GM21423 (cell line): ENCODE data around the gene ABHD18.
"Not testable (repeated sequence)": the region's sequence is repeated elsewhere in the genome, so short reads cannot be mapped to it uniquely, and the experiment has no call there.

ENCODE experiments used
- ATAC-seq: cut with Tn5 transposase; IDR thresholded peaks from one replicate; pipeline ENCODE4 v1.9.1; 2021; ENCODE audit warnings: mild to moderate bottlenecking, moderate library complexity; ENCODE audit not compliant: unreplicated experiment

ABHD18 gene

GRCh38 chr4:128061566-128062536 lies 96.6 kb downstream of the ABHD18 start:
- ATAC-seq = peak; percentile 37

DNA sequence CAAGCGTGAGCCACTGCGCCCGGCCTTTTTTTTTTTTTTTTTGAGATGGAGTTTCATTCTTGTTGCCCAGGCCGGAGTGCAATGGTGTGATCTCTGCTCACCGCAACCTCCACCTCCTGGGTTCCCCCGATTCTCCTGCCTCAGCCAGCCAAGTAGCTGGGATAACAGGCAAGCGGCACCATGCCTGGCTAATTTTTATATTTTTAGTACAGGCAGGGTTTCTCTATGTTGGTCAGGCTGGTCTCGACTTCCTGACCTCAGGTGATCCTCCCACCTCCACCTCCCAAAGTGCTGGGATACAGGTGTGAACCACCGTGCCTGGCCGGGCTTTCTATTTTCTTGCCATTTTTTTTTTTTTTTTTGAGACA lies 101.2 kb downstream of the ABHD18 start:
- not testable (repeated sequence) for ATAC-seq

GRCh38 chr4:128068918-128069317 lies 103.7 kb downstream of the ABHD18 start:
- peak; percentile 65 for ATAC-seq

GRCh38 chr4:128076464-128076863 lies 111.3 kb downstream of the ABHD18 start:
- ATAC-seq = no peak
